WERI-Rb-1 (cell line): ENCODE data around the gene MYH6.

Experiments
- DNase-seq: peaks from one replicate; pipeline ENCODE4 v3.0.0-alpha.2; 2020
- H3K27ac ChIP-seq: fragments of 250-450 bp; sonication (Bioruptor Pico); 2 replicates; pipeline ENCODE4 v1.5.1; 2020; ENCODE audit warnings: mild to moderate bottlenecking, moderate library complexity
- H3K27me3 ChIP-seq: fragments of 250-450 bp; sonication (Bioruptor Pico); 2 replicates; pipeline ENCODE4 v1.5.1; 2021; ENCODE audit warnings: mild to moderate bottlenecking, low read depth, moderate library complexity; ENCODE audit not compliant: insufficient read depth, severe bottlenecking
- H3K36me3 ChIP-seq: fragments of 250-450 bp; sonication (Bioruptor Pico); 2 replicates; pipeline ENCODE4 v1.5.1; 2020; ENCODE audit warnings: mild to moderate bottlenecking, moderate library complexity
- H3K4me3 ChIP-seq: 2 replicates; pipeline ENCODE4 v1.5.1; 2011; ENCODE audit warnings: low read depth, mild to moderate bottlenecking, control low read depth, low read length
- H3K9me3 ChIP-seq: fragments of 250-450 bp; sonication (Bioruptor Pico); 2 replicates; pipeline ENCODE4 v1.5.1; 2021; ENCODE audit warnings: mild to moderate bottlenecking, moderate library complexity; ENCODE audit not compliant: severe bottlenecking
- TF ChIP-seq, protein P1 (sequence below): IDR thresholded peaks from 2 replicates; pipeline ENCODE4 v1.5.1; 2011; ENCODE audit warnings: low read depth, mild to moderate bottlenecking, control low read depth, inconsistent platforms, low read length

Gene MYH6

DNA sequence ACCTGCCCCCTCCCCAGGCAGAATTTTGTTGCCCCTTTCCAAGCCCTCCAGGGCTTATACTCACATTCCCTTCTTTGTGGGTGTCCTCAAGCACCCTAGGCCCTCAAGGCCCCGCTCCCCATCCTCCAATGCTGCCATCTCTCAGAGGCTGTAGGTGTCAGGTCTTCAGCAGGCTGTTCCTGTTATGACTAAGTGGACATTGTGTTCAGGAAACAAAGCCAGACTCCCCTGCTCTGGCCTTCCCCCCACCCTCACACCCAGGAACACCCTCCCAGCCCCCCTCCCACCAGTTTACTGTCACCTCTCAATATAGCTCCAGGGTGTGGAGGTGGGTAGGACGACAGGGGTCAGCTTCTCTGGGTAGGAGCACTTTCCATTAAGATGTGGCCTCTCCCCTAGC, 1.4 kb upstream of the MYH6 start:
- Histone ChIP-seq H3K4me3 (no peak overlapping the region), H3K27ac (no peak overlapping the region), H3K36me3 (no peaks in the 10 kb centered on the region), H3K27me3 (no peaks in the 10 kb centered on the region), H3K9me3 (no peaks in the 10 kb centered on the region)
- TF ChIP-seq, protein P1, sequence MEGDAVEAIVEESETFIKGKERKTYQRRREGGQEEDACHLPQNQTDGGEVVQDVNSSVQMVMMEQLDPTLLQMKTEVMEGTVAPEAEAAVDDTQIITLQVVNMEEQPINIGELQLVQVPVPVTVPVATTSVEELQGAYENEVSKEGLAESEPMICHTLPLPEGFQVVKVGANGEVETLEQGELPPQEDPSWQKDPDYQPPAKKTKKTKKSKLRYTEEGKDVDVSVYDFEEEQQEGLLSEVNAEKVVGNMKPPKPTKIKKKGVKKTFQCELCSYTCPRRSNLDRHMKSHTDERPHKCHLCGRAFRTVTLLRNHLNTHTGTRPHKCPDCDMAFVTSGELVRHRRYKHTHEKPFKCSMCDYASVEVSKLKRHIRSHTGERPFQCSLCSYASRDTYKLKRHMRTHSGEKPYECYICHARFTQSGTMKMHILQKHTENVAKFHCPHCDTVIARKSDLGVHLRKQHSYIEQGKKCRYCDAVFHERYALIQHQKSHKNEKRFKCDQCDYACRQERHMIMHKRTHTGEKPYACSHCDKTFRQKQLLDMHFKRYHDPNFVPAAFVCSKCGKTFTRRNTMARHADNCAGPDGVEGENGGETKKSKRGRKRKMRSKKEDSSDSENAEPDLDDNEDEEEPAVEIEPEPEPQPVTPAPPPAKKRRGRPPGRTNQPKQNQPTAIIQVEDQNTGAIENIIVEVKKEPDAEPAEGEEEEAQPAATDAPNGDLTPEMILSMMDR, result no peak
- DNase-seq, result no peak

DNA sequence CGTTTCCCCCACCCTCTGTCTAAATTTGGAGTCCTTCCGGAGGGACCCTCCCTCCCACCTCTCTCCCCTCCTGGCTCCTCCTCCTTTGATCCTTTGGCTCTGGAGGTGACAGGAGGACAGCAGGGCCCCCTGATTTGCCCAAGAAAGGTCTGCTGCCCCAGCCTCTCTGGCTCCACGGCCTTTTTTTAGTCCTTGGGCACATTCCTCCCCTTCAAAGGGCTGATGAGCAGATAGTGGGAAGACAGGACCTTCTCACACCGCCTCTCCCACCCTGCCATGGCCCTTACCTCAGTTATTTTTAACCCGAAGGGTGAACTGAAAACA, 196 bp upstream of the MYH6 start:
- H3K36me3 ChIP-seq, result no peaks in the 10 kb centered on the region
- H3K9me3 ChIP-seq, result no peaks in the 10 kb centered on the region
- H3K27ac ChIP-seq, result no peak overlapping the region
- DNase-seq, result no peak
- H3K4me3 ChIP-seq, result no peak overlapping the region
- no peaks in the 10 kb centered on the region for H3K27me3 ChIP-seq
- TF ChIP-seq, protein P1, result no peak

DNA sequence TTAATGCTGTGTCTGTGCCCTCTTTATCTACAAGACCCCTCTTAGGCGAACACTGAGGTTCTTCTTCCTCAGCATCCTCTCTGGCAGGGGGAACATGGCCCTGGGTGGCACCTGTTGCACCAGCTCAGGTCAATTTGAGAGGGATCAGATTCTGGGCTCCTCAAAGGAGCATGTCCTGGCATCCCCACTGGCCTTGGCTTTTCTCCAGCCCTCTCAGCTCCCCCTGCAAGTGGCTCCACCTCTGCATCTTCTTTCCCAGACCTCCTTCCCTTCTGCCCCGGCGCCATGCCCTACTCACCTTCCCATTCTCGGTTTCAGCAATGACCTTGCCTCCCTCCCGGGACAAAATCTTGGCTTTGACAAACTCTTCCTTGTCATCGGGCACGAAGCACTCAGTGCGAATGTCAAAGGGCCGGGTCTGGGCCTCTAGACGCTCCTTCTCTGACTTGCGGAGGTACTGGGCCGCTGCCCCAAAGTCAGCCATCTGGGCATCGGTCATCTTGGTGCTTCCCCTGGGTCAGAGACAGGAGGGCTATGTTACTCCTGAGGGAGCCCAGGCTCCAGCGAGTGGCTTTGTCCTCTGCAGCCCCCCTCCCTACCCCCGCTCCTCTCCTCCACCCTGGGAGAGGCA, 1.2 kb downstream of the MYH6 start:
- TF ChIP-seq, protein P1, result no peak
- H3K9me3 ChIP-seq, result no peaks in the 10 kb centered on the region
- H3K27me3 ChIP-seq, result no peaks in the 10 kb centered on the region
- no peak for DNase-seq
- H3K4me3 ChIP-seq, result no peak overlapping the region
- H3K36me3 ChIP-seq, result no peaks in the 10 kb centered on the region
- no peak overlapping the region for H3K27ac ChIP-seq

DNA sequence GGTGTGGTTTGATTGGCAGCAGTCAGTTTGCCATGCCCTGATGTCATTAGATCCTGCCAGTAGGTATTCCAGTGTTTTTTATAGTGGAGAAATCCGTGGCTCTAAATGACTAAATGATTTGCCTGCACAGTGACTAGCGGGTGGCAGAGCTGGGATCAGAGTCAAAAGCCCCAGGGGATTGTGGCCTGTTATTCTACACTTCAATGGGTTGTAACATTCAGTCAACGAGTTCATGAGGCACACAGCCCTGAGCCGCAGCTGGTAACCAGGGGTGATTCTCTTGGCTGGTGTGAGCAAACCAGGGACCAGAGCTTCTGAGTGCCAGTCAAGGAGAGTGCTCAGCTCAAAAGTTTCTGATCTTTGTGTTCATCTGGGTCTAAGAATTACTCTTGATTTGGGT, 1.8 kb downstream of the MYH6 start:
- no peaks in the 10 kb centered on the region for H3K9me3 ChIP-seq
- H3K4me3 ChIP-seq, result no peak overlapping the region
- no peak for DNase-seq
- no peaks in the 10 kb centered on the region for H3K27me3 ChIP-seq
- no peak overlapping the region for H3K27ac ChIP-seq
- TF ChIP-seq, protein P1, result no peak
- no peaks in the 10 kb centered on the region for H3K36me3 ChIP-seq

DNA sequence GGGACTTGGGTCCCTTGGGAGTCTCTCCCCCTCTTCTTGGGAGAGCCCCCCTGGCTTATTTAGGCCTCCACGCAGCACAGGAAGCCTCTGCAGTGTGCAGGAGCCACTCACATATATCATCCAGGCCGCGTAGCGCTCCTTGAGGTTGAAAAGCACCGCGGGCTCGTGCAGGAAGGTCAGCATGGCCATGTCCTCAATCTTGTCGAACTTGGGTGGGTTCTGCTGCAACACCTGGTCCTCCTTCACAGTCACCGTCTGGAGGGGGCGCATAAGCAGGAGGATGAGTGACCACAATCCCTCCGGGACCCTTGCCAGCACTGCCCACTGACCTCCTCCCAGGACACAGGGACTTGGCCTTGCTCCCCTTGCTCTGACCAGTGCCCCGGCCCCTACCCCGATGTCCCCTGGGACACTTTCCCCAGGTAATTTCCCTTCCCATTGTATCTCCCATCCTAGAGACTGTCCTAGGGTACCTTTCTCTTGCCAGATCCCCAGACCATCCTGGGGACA, 2.5 kb downstream of the MYH6 start:
- Histone ChIP-seq H3K9me3 (no peaks in the 10 kb centered on the region), H3K27me3 (no peaks in the 10 kb centered on the region)
- no peak for DNase-seq

More for the DNA sequence above, 2.5 kb downstream of the MYH6 start:
- H3K27ac ChIP-seq, result no peak overlapping the region
- TF ChIP-seq, protein P1, result no peak
- H3K4me3 ChIP-seq, result no peak overlapping the region
- H3K36me3 ChIP-seq, result no peaks in the 10 kb centered on the region
